A375 (cell line): ENCODE data around the gene GSTT4. TPM values are rescaled to one million over a fixed set of nuclear protein-coding genes. Genes with fewer than 3 reads are reported as not detected.

ENCODE experiments used
- total RNA-seq: library from RNA; depleted of rRNA; stranded (reverse); fragments of >200 nt; shearing (Covaris generic); gene quantifications from 2 replicates; pipeline ENCODE4 v1.2.3, GENCODE V29; 2014; rRNA removed

The GSTT4 gene
- not detected in 2 replicates for total RNA-seq

GRCh38 chr22:24005201-24005600 is at the start of gene GSTT4:
Gene GSTT4, minus strand, starts transcription at chr22:24005453. Its CDS starts 97 bp downstream, at chr22:24005356.

GRCh38 chr22:23979557-23980240 is 25.6 kb downstream of the GSTT4 start, which contains the start of gene GSTT2:
Gene GSTT2, plus strand, starts transcription at chr22:23980134.

DNA sequence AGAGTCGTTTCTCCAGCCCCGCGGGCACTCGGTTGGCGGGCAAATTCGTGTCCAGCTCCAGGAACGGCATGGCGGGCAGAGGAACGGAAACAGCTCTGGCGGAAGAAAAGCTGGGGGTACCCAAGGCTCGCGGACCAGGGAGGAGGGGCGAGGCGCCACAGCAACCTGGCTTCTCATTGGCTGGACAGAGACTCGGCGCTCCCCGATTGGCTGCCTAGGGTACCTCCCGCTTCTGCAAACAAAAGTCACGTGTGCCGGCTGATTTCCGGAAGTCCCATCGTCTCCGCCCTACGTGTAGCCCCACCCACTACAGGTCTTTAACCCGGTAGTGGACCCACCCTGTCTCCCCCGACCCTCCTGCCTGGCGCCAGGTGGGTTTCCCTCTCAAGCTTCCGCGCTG is 30.9 kb downstream of the GSTT4 start, which contains the start of gene DDT:
TSS of gene DDT (minus strand) at position 97 of the 400 bp plus-strand sequence. CDS start at position 70, 27 bp downstream.

GRCh38 chr22:23966568-23966967 is 38.7 kb downstream of the GSTT4 start, which contains the start of gene DDTL:
Gene DDTL, plus strand, starts transcription at chr22:23966888. Its CDS starts 27 bp downstream, at chr22:23966915.

DNA sequence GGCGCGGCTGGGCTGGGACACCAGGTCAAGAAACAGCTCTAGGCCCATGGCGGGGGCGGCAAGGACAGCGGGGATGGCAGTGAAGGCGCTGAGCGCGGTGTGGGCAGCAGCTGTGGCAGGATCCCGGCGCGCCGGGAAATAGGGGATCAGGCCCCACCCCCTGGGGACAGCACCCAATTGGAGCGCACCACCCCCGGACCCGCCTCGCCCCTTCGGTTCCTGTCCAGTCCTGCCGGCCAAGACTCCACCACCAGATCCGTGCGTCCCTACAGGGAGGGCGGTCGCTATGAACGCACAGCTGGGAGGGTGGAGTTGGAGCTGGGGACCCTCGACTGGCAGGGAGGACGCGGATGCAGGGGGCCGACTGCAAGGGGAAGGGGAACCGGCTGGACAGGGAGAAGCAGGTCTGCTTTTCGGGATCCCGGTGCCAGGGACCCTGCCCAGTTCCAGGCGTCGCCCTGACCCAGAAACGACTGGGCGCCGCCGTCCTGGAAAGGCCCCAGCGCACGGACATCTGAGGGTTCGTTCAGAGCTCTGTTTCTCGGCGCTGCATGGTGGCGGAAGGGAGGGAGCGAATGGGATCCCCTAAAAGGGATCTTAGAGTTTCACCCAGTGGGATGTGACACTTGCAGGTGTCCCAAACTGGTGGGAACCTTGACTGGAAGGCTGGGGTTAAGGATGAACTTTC is 44.0 kb downstream of the GSTT4 start, which contains the start of gene GSTT2B:
TSS of gene GSTT2B (minus strand) at position 112 of the 688 bp plus-strand sequence. CDS start at position 48, 64 bp downstream.

Other genes starting within 250 kb of the GSTT4 start
- gene C22orf15, start 242.5 kb downstream of the GSTT4 start, total RNA-seq, result not detected in 2 replicates
- 11.1 and 14.9 TPM in 2 replicates for gene CHCHD10, start 237.5 kb downstream of the GSTT4 start, total RNA-seq
- 1.5 and 2.2 TPM in 2 replicates for gene MMP11, start 232.6 kb downstream of the GSTT4 start, total RNA-seq
- 72.8 and 76.7 TPM in 2 replicates for gene SMARCB1, start 218.5 kb downstream of the GSTT4 start, total RNA-seq
- gene DERL3, start 166.4 kb downstream of the GSTT4 start, total RNA-seq, result 0.19 TPM in 1 of 2 replicates, not detected in the other
- gene SLC2A11, start 147.6 kb downstream of the GSTT4 start, total RNA-seq, result 12.6 and 12.9 TPM in 2 replicates
- gene MIF, start 111.1 kb downstream of the GSTT4 start, total RNA-seq, result 480 and 587 TPM in 2 replicates
- gene GSTT2B, start 44.3 kb downstream of the GSTT4 start, total RNA-seq, result 0.38 and 1.4 TPM in 2 replicates
- 0.21 and 0.79 TPM in 2 replicates for gene DDTL, start 38.6 kb downstream of the GSTT4 start, total RNA-seq
- 150 and 200 TPM in 2 replicates for gene DDT, start 31.0 kb downstream of the GSTT4 start, total RNA-seq
- not detected in 2 replicates for gene GSTT2, start 25.3 kb downstream of the GSTT4 start, total RNA-seq
- gene CABIN1, start 5.9 kb upstream of the GSTT4 start, total RNA-seq, result 38.2 and 39.6 TPM in 2 replicates
- 6.1 and 7.4 TPM in 2 replicates for gene SUSD2, start 176.0 kb upstream of the GSTT4 start, total RNA-seq
- gene GGT5, start 239.6 kb upstream of the GSTT4 start, total RNA-seq, result not detected in 2 replicates